Measurements from ENCODE around the gene UNC13B. TPM values are rescaled to one million over a fixed set of nuclear protein-coding genes. Genes with fewer than 3 reads are reported as not detected.
"Not testable (repeated sequence)": the region's sequence is repeated elsewhere in the genome, so short reads cannot be mapped to it uniquely, and the experiment has no call there.

The UNC13B gene
- total RNA-seq, 1 donor, result 6.2 TPM

DNA sequence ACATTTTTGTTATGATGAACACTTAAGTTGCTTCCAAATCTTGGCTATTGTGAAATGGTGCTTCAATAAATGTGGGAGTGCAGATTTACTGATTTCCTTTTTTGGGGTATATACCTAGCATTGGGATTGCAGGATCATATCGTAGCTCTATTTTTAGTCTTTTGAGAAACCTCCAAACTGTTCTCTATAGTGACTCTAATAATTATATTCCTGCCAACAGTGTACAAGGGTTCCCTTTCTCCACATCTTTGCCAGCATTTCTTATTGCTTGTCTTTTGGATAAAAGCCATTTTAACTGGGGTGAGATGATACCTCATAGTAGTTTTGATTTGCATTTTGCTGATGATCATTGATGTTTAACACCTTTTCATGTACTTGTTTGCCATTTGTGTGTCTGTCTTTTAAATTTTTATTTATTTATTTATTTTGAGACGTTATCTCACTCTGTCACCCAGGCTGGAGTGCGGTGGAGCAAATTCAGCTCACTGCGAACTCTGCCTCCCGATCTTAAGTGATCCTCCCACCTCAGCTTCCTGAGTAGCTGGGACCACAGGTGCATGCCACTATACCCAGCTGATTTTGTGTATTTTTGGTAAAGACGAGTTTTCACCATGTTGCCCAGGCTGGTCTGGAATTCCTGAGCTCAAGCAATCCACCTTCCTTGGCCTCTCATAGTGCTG lies 59.0 kb downstream of the UNC13B start:
- DNase-seq (ENCODE audit: low read depth in 2 of 3, low spot score in 2 of 3), result no peak

DNA sequence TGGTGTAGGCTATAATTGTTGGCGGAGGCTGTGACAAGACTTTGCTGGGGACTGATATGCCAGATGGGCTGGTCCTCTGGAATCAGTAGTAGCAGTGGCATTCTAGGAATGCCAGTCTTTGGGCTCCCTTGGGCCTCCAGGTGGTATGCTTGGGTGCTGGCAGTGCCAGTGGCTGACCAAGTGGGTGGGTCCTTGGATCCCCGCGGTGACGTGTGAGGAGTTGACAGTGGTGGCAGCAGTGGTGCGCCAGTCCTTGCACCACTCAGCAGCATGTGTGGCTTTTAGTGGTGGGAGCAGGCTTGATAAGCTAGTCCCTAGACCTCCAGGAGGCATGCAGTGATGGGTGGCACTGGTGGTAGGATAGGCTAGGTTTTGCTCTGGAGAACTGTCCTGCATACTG lies 63.9 kb downstream of the UNC13B start:
- DNase-seq (ENCODE audit: low read depth in 2 of 3, low spot score in 2 of 3), result no peak

DNA sequence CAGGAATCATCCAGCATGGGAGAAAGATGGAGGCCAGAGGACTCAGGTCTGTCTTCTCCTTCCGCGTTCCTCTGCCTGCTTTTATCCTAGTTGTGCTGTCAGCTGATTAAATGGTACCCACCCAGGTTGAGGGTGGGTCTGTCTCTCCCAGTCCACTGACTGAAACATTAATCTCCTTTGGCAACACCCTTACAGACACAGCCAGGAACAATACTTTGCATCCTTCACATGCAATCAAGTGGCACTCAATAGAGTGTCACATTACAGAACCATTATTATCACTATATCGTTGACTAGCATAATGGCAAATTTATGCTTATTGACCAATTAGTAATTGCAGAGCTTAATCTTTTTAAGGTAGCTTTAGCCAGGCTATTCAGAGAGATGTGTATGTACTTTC lies 64.8 kb downstream of the UNC13B start:
- no peak for DNase-seq (ENCODE audit: low read depth in 2 of 3, low spot score in 2 of 3)

DNA sequence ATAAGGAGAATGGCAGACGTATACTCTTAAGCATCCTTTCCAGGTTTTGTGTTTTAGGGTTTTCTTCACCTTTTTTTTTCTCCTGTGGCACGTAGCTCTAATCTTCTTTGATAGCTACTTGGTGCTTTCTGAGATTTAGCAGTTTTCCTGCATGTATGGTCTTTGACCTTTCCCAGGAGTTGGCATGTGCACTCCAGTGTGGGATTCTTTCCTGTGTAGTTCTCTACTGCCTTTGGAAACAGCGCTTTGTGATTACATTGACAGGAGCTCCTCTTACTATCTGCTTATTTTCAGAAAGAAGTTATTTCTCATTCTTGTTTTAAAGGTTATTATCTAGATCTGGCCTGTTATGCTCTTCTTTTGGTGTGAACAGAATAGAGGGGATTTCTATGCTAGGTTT lies 65.5 kb downstream of the UNC13B start:
- no peak for DNase-seq (ENCODE audit: low read depth in 2 of 3, low spot score in 2 of 3)

DNA sequence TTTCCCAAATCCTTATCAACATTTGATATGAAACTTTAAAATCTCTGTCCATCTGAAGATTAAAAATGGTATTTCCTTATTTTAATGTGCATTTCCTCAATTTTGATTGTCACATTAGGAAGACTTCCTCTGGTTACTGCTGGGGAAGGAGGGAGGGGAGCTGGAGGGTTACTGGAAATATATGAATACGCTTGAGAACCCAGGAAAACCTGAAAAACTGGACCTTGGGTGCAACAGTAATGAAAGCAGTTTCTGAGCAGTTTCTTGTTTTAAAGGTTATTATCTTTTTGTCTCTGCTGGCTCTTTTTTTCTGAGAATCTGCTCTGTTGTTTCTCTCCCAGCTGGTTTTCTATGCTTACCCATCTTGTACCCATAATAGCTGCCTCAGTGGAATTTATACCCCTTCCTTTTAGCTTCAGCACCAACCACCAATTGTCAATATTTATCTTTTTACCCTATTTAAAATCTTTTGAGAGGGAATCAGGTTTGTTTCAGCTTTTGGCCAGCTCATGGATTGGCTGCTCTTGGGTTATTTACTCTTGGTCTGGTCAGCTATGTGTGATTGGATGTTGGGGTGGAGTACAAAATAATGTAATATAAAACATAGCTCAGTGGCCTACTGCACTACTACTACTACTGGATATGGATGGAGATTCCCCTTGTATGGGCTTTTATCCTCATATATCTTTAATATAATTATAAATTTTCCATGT lies 67.4 kb downstream of the UNC13B start:
- DNase-seq (ENCODE audit: low read depth in 2 of 3, low spot score in 2 of 3), result no peak

DNA sequence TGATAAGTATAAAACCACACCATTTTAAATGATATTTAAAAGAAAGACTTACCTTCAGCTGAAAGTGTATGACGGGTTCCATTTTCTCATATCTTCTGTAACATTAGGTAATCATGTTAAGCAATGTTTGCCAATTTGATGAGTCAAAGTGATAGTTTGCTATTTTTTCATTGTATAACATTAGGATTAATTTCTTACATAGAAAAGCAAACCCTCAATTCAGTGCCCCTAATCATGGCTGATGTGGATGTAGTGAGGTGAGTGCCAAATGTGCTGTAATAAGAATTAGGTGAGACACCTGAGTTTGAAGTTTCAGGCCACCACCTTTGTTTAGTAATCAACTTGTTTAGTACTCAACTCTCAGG lies 68.0 kb downstream of the UNC13B start:
- no peak for DNase-seq (ENCODE audit: low read depth in 2 of 3, low spot score in 2 of 3)

DNA sequence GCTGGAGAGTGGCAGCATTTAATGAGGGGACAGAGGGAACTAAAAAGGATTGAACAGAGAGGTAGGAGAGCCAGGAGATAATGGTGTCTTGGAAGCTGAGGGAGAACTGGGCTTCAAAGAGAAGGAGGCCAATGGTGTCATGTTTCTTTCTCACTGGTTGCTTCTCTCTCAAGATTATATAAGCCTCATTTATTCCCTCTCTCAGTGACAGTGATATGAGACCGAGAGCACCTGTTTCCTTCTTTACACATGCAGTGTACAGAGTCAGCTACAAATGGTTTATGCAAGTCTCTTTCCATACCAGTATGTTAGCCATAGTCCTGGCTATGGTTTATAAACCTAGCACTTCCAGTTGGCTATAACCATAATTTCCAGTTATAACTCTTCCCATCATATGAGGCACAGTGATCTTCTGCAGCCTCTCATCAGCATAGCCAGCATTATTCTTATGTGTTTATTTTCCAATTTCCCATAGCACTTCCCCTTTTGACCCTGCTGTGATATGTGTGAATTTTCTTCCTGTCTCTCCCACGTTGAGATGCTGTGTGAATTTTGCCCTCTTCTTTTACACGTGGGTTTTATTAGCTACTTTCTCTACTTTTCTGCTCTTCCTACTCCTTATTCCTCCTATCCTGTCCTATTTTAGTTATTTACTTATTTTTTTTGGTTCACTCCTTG lies 71.2 kb downstream of the UNC13B start:
- DNase-seq (ENCODE audit: low read depth in 2 of 3, low spot score in 2 of 3), result no peak

DNA sequence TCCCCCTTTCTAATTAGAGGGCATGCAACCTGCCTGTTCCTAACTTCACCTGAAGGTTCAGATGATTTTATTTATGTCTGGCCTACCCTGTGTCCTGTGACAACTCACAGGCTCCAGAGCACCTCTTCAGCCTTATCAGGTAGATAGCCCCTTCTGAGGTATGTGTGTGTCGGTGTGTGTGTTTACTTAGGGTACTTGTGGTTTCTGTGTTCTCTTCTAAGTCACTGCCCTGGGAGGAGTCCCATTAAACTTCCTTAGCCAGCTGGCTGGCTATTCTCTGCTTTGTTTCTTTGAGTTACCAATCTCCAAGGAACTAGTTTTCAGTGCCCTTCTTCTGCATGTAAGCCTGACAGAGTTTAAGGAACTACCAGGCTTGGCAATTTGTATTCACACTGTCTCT lies 74.9 kb downstream of the UNC13B start:
- no peak for DNase-seq (ENCODE audit: low read depth in 2 of 3, low spot score in 2 of 3)

DNA sequence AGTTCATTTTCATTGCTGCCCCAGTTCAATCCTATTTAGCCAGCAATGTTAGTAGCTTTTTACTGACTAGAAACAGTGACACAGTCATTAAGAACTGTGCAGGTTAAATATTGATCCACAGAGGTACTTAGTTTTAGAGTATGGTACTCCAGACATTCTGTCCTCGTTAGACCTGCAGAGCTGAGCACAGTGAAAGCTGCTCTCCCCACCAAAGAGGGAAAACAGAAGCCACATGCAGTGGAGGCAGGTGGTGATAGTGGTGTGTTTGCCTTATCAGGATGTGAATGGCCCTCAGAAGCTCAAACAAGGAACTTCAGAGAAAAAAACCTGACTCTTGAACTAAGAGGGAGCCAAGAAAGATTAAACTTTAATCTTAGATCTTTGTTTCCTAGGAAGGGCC lies 75.5 kb downstream of the UNC13B start:
- no peak for DNase-seq (ENCODE audit: low read depth in 2 of 3, low spot score in 2 of 3)

DNA sequence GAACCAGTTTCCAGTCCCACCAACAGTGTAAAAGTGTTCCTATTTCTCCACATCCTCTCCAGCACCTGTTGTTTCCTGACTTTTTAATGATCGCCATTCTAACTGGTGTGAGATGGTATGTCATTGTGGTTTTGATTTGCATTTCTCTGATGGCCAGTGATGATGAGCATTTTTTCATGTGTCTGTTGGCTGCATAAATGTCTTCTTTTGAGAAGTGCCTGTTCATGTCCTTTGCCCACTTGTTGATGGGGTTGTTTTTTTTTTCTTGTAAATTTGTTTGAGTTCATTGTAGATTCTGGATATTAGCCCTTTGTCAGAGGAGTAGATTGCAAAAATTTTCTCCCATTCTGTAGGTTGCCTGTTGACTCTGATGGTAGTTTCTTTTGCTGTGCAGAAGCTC lies 84.1 kb downstream of the UNC13B start:
- not testable (repeated sequence) for DNase-seq (ENCODE audit: low read depth in 2 of 3, low spot score in 2 of 3)

DNA sequence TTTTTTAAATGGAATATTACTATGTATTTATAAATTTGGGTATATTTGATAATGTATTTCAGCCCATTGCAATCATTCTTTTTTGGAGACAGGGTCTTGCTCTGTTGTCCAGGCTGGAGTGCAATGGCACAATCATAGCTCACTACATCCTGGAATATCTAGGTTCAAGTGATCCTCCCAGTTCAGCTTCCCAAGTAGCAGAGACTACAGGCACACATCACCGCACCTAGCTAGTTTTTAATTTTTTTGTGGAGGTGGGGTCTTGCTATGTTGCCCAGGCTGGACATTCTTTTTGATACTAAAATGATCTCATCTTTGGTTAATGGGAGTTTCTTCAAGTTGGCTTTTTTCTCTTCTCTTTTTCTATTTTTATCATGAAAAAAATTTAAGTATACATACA lies 91.3 kb downstream of the UNC13B start:
- no peak for DNase-seq (ENCODE audit: low read depth in 2 of 3, low spot score in 2 of 3)

DNA sequence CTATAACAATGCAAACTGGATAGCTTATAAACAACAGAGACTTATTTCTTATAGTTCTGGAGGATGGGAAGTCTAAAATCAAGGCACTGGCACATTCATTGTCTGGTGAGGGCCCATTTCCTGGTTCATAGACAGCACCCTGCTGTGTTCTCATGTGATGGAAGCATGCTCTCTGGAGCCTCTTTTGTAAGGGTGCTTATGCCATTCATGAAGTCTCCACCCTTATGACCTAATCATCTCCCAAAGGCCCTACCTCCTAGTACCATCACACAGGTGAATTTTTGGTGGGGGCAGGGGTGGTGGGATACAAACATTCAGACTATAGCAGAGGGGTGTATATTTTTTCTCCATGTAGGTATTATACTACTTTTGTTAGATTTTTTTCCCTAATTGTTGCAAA lies 92.4 kb downstream of the UNC13B start:
- DNase-seq (ENCODE audit: low read depth in 2 of 3, low spot score in 2 of 3), result no peak

DNA sequence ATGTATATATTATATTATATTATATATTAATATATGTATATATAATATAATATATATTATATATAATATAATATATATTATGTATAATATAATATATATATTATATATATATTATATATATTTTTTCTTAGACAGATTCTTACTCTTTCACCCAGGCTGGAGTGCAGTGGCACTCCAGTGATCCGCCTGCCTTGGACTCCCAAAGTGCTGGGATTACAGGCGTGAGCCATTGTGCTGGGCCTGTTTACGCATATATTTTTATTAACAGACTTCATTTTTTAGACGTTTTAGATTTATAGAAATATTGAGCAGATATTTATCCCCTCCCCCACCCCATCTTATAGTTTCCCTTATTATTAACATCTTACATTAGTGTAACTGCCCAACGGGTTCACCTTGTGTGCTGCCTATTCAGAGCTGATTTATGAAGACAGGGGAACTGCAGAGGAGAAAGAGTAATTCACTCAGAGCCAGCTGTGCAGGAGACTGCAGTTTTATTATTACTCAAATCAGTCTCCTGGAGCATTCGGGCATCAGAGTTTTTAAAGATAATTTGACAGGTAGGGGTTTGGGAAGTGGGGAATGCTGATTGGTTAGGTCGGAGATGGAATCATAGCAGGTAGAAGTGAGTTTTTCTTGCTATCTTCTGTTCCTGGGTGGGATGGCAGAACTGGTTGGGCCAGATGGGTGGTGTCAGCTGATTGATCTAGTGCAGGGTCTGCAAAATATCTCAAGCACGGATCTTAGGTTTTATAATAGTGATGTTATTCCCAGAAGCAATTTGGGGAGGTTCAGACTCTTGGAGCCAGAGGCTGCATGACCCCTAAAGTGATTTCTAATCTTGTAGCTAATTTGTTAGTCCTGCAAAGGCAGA lies 93.4 kb downstream of the UNC13B start:
- DNase-seq (ENCODE audit: low read depth in 2 of 3, low spot score in 2 of 3), result no peak

DNA sequence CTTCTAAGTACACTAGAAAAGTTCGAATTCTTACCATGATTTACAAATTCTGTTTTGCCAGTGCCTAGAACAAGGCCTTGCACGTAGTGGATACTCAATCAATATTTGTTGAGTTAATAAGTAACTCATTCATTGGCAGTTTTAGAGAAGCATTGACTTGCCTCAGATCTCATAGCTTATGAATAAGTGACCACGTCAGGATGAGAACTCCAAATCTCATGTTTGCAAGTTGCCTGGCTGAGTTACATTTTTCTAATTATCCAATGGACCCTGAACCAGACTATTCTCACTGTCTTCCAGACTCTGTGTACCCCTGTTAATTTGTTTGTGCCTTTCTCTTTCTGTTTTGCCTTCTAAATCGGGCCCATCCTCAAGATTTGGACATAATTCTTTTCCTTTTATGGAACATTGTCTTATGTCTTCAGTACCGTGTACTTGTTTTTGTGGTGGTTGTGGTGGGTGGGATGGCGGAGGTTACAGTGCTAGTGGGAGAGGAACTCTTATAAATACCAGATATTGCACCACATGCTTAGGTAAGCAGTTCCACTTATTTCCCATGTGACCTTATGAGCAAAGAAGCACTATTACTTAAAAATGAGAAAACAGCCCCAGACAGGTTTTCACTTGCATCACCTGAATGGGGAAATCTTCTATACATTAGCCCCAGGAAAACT lies 96.3 kb downstream of the UNC13B start:
- DNase-seq (ENCODE audit: low read depth in 2 of 3, low spot score in 2 of 3), result no peak

DNA sequence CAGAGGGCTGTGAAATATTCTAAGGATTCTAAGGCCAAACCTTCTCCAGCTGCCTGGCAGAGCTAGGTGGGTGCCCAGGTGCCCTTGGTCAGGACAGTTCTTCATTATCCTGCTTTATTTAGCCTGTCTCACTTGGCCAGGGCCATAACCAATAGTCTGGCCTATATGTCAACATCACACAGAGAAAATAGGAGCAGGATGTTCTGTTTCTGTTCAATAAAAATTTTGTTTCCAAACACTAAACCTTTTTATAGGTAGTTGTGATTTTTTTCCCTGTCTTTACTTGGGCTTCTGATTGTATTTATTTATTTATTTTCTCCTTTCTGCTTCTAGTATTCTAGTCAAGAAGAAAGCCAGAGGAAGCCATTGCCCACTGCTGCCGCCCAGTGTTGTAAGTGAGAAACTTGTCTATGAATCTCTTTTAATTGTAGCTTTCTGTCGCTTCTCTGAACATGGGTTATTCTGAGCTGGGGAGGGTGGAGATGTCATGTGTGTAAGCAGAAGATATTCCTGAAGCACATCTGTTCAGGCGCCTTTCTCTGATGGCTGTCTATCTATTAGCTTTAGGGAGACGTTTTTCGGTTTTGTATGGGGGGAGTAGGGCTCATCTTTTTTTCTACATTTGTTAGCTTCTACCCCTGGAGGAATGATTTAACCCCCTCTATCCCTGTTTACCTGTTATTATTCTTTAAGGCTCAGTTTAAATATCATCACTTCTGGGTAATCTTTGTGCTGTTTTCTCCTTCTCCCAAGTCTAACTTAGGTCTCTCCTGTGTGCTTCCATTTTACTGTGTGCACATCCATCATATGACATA lies 97.1 kb downstream of the UNC13B start:
- peak in 2 of 3 donors; percentile 56 to 88 for DNase-seq (ENCODE audit: low read depth in 2 of 3, low spot score in 2 of 3)

DNA sequence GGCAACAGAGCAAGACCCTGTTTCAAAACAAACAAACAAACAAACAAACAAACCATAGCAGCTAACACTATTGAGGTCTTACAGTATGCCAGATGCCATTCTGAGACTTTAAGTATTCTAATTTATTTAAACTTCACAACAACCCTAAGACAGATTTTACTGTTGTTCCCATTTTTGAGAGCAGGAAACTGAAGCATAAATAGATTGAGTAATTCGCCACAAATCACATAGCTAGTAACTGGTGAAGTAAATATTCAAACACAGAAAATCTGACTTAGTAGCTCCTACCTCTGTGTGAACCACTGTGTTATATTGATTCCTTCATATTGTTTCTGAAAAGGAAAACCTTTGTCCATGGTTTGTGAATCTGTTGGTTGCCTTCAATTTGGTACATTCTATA lies 98.4 kb downstream of the UNC13B start:
- no peak for DNase-seq (ENCODE audit: low read depth in 2 of 3, low spot score in 2 of 3)

DNA sequence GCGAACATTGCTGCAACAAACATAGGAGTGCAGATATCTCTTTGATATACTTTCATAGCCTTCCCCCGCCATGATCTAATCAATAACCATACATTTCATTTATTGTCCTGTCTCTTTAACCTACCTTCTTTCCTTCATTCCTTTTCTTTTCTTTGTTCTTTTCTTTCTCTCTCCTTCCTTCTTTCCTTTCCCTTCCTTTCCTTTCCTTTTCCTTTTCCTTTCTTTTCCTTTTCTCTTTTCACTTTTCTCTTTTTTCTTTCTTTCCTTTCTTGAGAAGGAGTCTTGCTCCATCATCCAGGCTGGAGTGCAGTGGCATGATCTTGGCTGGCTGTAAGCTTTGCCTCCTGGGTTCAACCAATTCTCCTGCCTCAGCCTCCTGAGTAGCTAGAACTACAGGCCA lies 100.3 kb downstream of the UNC13B start:
- no peak for DNase-seq (ENCODE audit: low read depth in 2 of 3, low spot score in 2 of 3)

DNA sequence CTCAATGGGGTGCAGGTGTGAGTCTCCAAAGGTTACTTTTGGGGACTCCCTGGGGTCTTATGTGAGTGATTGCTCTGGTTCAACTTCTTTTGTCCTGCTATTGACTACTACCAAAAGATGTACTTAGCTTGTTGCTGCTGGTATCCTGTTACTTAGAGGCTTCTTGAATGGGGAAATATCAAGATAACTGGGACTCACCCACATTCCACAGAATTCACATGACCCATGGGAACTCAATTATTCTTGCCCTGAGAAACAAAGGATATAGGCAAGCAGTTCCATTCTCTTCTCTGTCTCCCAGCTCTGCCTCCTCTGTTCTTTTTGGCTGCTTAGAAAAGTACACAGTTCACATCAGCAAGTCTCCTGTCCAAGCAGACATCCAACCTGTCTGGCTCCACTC lies 105.9 kb downstream of the UNC13B start:
- DNase-seq (ENCODE audit: low read depth in 2 of 3, low spot score in 2 of 3), result no peak

DNA sequence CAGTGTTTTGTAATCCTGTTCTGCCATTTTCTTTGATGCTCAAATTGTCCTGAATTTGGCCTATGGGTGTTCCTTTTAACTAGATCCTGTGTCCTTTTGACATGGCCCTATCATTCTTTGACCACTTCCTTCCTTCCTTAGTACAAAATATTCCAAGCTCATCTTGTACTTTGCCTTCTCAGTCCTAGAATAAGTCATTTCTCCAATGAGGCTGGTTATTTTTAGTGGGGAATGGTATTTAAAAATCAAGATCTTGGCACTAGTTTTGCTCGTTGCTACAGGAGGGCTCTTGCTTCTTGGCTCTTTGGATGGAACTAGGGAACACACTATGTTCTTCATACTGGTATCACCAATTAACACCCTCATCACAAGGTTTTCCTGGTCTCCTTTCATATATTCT lies 108.1 kb downstream of the UNC13B start:
- DNase-seq (ENCODE audit: low read depth in 2 of 3, low spot score in 2 of 3), result no peak

DNA sequence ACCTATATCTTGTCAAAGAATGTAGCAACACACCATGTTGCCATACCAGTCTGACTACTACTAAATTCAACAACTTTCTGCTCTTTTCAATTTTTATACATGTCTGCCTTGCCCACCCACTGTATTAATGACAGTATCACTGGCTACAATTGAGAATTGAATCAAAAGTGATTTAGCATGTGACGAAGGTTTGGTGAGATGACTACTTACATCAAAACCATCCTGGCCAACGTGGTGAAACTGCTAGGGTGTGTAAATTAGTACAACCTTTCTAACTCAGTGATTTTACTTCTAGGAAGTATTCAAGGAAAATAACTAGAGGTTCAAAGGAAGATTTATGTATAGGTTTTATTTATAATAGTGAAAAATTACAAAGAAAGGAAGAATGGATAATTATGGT lies 109.8 kb downstream of the UNC13B start:
- no peak for DNase-seq (ENCODE audit: low read depth in 2 of 3, low spot score in 2 of 3)
